Measurements from ENCODE around the gene DNAAF2. TPM values are rescaled to one million over a fixed set of nuclear protein-coding genes. Genes with fewer than 3 reads are reported as not detected.

The DNAAF2 gene
- total RNA-seq, 1 experiment from 2014 or later, result 13.7 TPM

DNA sequence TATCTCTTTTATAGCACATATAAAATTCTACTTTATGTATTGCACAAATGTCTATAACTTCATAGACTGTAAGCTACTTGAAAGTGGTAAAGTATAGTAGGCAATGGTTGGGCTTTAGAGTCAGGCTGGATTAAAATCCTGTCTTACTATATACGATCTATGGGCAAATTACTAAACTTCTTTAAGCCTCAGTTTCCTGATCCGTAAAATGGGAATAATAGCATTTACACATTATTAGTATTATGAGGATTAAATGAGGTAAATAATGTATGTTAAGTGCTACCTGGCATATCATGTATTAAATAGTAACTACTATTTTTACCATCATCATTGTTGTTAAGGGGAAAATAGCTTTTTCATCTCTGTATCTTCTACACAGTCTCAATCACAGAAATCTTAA, 38.5 kb upstream of the DNAAF2 start:
- Histone ChIP-seq H3K9me3 (ENCODE audit: control insufficient read depth in 1 of 2, insufficient read depth in 1 of 2, low read depth in 1 of 2, low read length in 2 of 2) (no peaks in the 10 kb centered on the region), H3K4me2 (ENCODE audit: low read length) (no peak overlapping the region), H3K4me3 (replicated peaks in 1 of 2; ENCODE audit: low read depth in 1 of 2, low read length in 2 of 2) (no peak overlapping the region), H3K27me3 (ENCODE audit: insufficient read depth, low read length) (no peaks in the 10 kb centered on the region), H2AFZ (ENCODE audit: low read depth, low read length, poor library complexity, severe bottlenecking) (no peak overlapping the region), H3K9ac (ENCODE audit: low read length) (no peak overlapping the region), H3K36me3 (ENCODE audit: control insufficient read depth in 1 of 2, insufficient read depth in 2 of 2, low read length in 2 of 2) (peaks cover 19 to 22% of the 10 kb centered on the region in 2 experiments; a peak in 3 of 4 replicates), H3K9me2 (ENCODE audit: insufficient read depth) (no peaks in the 10 kb centered on the region), H4K20me1 (ENCODE audit: insufficient read depth) (no peaks in the 10 kb centered on the region; the same call in 1 of the 2 replicates), H3K27ac (ENCODE audit: low read depth, low read length) (no peak overlapping the region), H3K79me2 (ENCODE audit: insufficient read depth, low read length) (peaks cover 20% of the 10 kb centered on the region), H3K4me1 (ENCODE audit: control insufficient read depth in 1 of 2, insufficient read depth in 2 of 2, low read length in 2 of 2) (no peaks in the 10 kb centered on the region)
- BruUV-seq (replicated peaks), result no TSS peak
- POLR2A ChIA-PET, result no interaction called here
- CTCF ChIA-PET, result no interaction called here
- DNase-seq (ENCODE audit: low read depth, low spot score), result no peak
- intact Hi-C loops (cut with micrococcal nuclease), result no loop called here
- ATAC-seq, result no peak
- RAD21 ChIA-PET (ENCODE audit: low non-redundant PET in 1 of 2, low total read pairs in 2 of 2, uncharacterized antibody in 2 of 2, unreplicated experiment in 2 of 2), result no interaction called here
- TF ChIP-seq REST (IDR thresholded peaks at IDR 0.05; ENCODE audit: low read depth) (no peak), RAD21 (IDR thresholded peaks at IDR 0.05; ENCODE audit: low read depth) (no peak), ZNF274 (IDR thresholded peaks at IDR 0.05; ENCODE audit: low read depth, low read length) (no peak), JUND (IDR thresholded peaks at IDR 0.05) (no peak), SRF (IDR thresholded peaks at IDR 0.05; ENCODE audit: low read depth) (no peak), ZFX (IDR thresholded peaks at IDR 0.05) (no peak), CEBPB (IDR thresholded peaks at IDR 0.05; ENCODE audit: low read depth) (no peak), EGR1 (IDR thresholded peaks at IDR 0.05; ENCODE audit: low read depth) (no peak), YY1 (IDR thresholded peaks at IDR 0.05; ENCODE audit: extremely low read depth, insufficient replicate concordance, low read depth, low read length) (no peak), EZH2 (IDR thresholded peaks at IDR 0.05) (no peak), CBX3 (IDR thresholded peaks at IDR 0.05; ENCODE audit: low read depth) (no peak), EZH2phosphoT487 (IDR thresholded peaks at IDR 0.05; ENCODE audit: borderline replicate concordance) (no peak), TCF7L2 (IDR thresholded peaks at IDR 0.05; ENCODE audit: borderline replicate concordance, extremely low read depth, insufficient read depth, insufficient read length) (no peak), SP1 (IDR thresholded peaks at IDR 0.05; ENCODE audit: low read depth) (no peak), ATF3 (IDR thresholded peaks at IDR 0.05) (no peak), FOSL1 (IDR thresholded peaks at IDR 0.05; ENCODE audit: low read depth) (no peak), POLR2A (IDR thresholded peaks at IDR 0.05; ENCODE audit: borderline replicate concordance, extremely low read depth, insufficient read depth, insufficient read length) (no peak), POLR2AphosphoS5 (IDR thresholded peaks at IDR 0.05; ENCODE audit: low read depth, low read length) (no peak), SIN3A (IDR thresholded peaks at IDR 0.05; ENCODE audit: low read depth) (no peak)
- TF ChIP-seq, protein P1, sequence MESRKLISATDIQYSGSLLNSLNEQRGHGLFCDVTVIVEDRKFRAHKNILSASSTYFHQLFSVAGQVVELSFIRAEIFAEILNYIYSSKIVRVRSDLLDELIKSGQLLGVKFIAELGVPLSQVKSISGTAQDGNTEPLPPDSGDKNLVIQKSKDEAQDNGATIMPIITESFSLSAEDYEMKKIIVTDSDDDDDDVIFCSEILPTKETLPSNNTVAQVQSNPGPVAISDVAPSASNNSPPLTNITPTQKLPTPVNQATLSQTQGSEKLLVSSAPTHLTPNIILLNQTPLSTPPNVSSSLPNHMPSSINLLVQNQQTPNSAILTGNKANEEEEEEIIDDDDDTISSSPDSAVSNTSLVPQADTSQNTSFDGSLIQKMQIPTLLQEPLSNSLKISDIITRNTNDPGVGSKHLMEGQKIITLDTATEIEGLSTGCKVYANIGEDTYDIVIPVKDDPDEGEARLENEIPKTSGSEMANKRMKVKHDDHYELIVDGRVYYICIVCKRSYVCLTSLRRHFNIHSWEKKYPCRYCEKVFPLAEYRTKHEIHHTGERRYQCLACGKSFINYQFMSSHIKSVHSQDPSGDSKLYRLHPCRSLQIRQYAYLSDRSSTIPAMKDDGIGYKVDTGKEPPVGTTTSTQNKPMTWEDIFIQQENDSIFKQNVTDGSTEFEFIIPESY (IDR thresholded peaks at IDR 0.05; ENCODE audit: extremely low read depth, insufficient replicate concordance, low read length), result no peak
